Mesenchymal stem cell (in vitro differentiated cells and primary cell): ENCODE data around the gene AQP7.

Experiments used
- DNase-seq: peaks from one replicate; pipeline ENCODE4 v3.0.0-alpha.2; 2013
- H2AFZ ChIP-seq: one replicate; pipeline ENCODE4 v1.6.1; 2013; ENCODE audit warnings: low read depth, mild to moderate bottlenecking, control low read depth, inconsistent platforms, low read length, moderate library complexity
- H2AK5ac ChIP-seq: 2 replicates; pipeline ENCODE4 v1.6.1; 2013; ENCODE audit warnings: low read length, moderate library complexity, mild to moderate bottlenecking, inconsistent platforms; ENCODE audit not compliant: severe bottlenecking
- H2BK120ac ChIP-seq: one replicate; pipeline ENCODE4 v1.6.1; 2013; ENCODE audit warnings: low read depth, mild to moderate bottlenecking, inconsistent platforms, low read length, moderate library complexity
- H2BK12ac ChIP-seq, 2 experiments: one replicate each; pipeline ENCODE4 v1.6.1; 2013; ENCODE audit warnings: inconsistent platforms in 2 of 2, low read length in 2 of 2, mild to moderate bottlenecking in 2 of 2, moderate library complexity in 2 of 2, control low read depth in 1 of 2
- H2BK15ac ChIP-seq: one replicate; pipeline ENCODE4 v1.6.1; 2013; ENCODE audit warnings: mild to moderate bottlenecking, low read depth, inconsistent platforms; ENCODE audit not compliant: poor library complexity, severe bottlenecking
- H2BK5ac ChIP-seq: 2 replicates; pipeline ENCODE4 v1.6.1; 2013; ENCODE audit warnings: low read depth, mild to moderate bottlenecking, low read length, control low read depth, inconsistent platforms; ENCODE audit not compliant: poor library complexity, severe bottlenecking
- H3K14ac ChIP-seq, 2 experiments: one replicate each; pipeline ENCODE4 v1.6.1; 2013; ENCODE audit warnings: inconsistent platforms in 2 of 2, low read length in 2 of 2, control low read depth in 1 of 2, mild to moderate bottlenecking in 1 of 2, moderate library complexity in 1 of 2
- H3K18ac ChIP-seq, 2 experiments: one replicate each; pipeline ENCODE4 v1.6.1; 2013; ENCODE audit warnings: inconsistent platforms in 2 of 2, low read length in 2 of 2, control low read depth in 1 of 2, low read depth in 1 of 2, mild to moderate bottlenecking in 1 of 2
- H3K23ac ChIP-seq, 2 experiments: one replicate each; pipeline ENCODE4 v1.6.1; 2013; ENCODE audit warnings: inconsistent platforms in 2 of 2, low read length in 2 of 2, mild to moderate bottlenecking in 2 of 2, moderate library complexity in 2 of 2, control low read depth in 1 of 2
- H3K27ac ChIP-seq: 2 replicates; pipeline ENCODE4 v1.5.1; 2013; ENCODE audit warnings: mild to moderate bottlenecking, moderate library complexity, low read length, control low read depth, inconsistent platforms; ENCODE audit not compliant: poor library complexity, severe bottlenecking
- H3K27me3 ChIP-seq, 2 experiments: 2 replicates each; pipeline versions ENCODE4 v1.6.1 to v1.7.0; 2013; ENCODE audit warnings: low read length in 2 of 2, mild to moderate bottlenecking in 2 of 2, moderate library complexity in 2 of 2, control low read depth in 1 of 2, inconsistent platforms in 1 of 2; ENCODE audit not compliant: control insufficient read depth in 1 of 2, insufficient read depth in 1 of 2
- H3K36me3 ChIP-seq, 2 experiments: 2 replicates each; pipeline versions ENCODE4 v1.6.1 to v1.7.0; 2013; ENCODE audit warnings: low read length in 2 of 2, control low read depth in 1 of 2, inconsistent platforms in 1 of 2, low read depth in 1 of 2, mild to moderate bottlenecking in 1 of 2; ENCODE audit not compliant: insufficient read depth in 2 of 2, control insufficient read depth in 1 of 2
- H3K4ac ChIP-seq, 2 experiments: one replicate each; pipeline ENCODE4 v1.6.1; 2013; ENCODE audit warnings: inconsistent platforms in 2 of 2, low read length in 2 of 2, mild to moderate bottlenecking in 2 of 2, moderate library complexity in 2 of 2, control low read depth in 1 of 2, low read depth in 1 of 2
- H3K4me1 ChIP-seq: 2 replicates; pipeline ENCODE4 v1.6.1; 2013; ENCODE audit warnings: low read depth, low read length, control low read depth; ENCODE audit not compliant: control insufficient read depth, insufficient read depth
- H3K4me2 ChIP-seq: 2 replicates; pipeline ENCODE4 v1.6.1; 2013; ENCODE audit warnings: low read length, mild to moderate bottlenecking, inconsistent platforms; ENCODE audit not compliant: poor library complexity, severe bottlenecking
- H3K4me3 ChIP-seq, 2 experiments: 2 replicates each; pipeline versions ENCODE4 v1.5.1 to v1.7.0; 2013; ENCODE audit warnings: low read length in 2 of 2, mild to moderate bottlenecking in 2 of 2, control low read depth in 1 of 2, low read depth in 1 of 2; ENCODE audit not compliant: insufficient read depth in 1 of 2
- H3K79me1 ChIP-seq: replicated peaks from 2 replicates; pipeline ENCODE4 v1.6.1; 2013; ENCODE audit warnings: mild to moderate bottlenecking, control low read depth, low read length, inconsistent platforms; ENCODE audit not compliant: poor library complexity, severe bottlenecking
- H3K9ac ChIP-seq: 2 replicates; pipeline ENCODE4 v1.7.0; 2013; ENCODE audit warnings: mild to moderate bottlenecking, low read length, moderate library complexity
- H3K9me3 ChIP-seq: 2 replicates; pipeline ENCODE4 v1.7.0; 2013; ENCODE audit warnings: mild to moderate bottlenecking, low read length; ENCODE audit not compliant: control insufficient read depth
- H4K8ac ChIP-seq: one replicate; pipeline ENCODE4 v1.6.1; 2013; ENCODE audit warnings: inconsistent platforms, mild to moderate bottlenecking, low read length, moderate library complexity
- H4K91ac ChIP-seq: one replicate; pipeline ENCODE4 v1.6.1; 2013; ENCODE audit warnings: mild to moderate bottlenecking, low read length, inconsistent platforms
- WGBS: methylation state at CpG from one replicate; pipeline ENCODE4 v1.1.7; 2013; ENCODE audit warnings: mixed read lengths; 5-methylcytosine and 5-hydroxymethylcytosine counted together

AQP7 gene

DNA sequence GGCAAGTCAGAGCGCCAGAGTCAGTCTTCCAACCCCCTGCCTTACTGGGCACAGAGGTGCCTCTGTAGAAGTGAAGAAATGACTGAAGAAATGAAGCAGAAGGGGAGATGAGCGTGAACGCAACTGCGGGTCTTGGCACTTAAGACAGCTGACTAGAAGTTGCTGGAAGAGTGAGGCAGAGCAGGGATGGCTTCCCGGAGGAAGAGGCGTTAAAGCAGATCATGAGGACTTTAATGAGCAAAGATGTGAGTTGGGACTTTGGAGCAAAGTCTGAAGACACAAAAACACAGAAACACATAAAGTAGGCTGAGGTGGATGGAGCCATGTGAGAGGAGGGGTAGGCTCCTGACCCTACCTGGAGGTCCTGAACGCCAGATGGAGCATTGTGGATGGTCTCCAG, 37.8 kb upstream of the AQP7 start:
- Histone ChIP-seq H2BK5ac (no peak overlapping the region), H2AK5ac (no peak overlapping the region), H3K4me1 (peaks cover 5% of the 10 kb centered on the region), H2BK15ac (no peak overlapping the region), H3K14ac (no peak overlapping the region), H2AFZ (no peak overlapping the region), H3K18ac (no peak overlapping the region), H3K27me3 (peaks cover 39 to 48% of the 10 kb centered on the region in 2 experiments), H3K9me3 (no peaks in the 10 kb centered on the region), H2BK12ac (no peak overlapping the region), H3K4me3 (no peak overlapping the region), H3K79me1 (no peaks in the 10 kb centered on the region), H3K4ac (no peak overlapping the region), H3K23ac (no peak overlapping the region), H2BK120ac (no peak overlapping the region), H3K36me3 (no peaks in the 10 kb centered on the region), H3K4me2 (no peak overlapping the region), H4K91ac (no peak overlapping the region), H3K27ac (no peak overlapping the region), H3K9ac (no peak overlapping the region), H4K8ac (no peak overlapping the region)
- 93% methylated on average over 7 of the region's 7 CpGs for WGBS
- DNase-seq = no peak

DNA sequence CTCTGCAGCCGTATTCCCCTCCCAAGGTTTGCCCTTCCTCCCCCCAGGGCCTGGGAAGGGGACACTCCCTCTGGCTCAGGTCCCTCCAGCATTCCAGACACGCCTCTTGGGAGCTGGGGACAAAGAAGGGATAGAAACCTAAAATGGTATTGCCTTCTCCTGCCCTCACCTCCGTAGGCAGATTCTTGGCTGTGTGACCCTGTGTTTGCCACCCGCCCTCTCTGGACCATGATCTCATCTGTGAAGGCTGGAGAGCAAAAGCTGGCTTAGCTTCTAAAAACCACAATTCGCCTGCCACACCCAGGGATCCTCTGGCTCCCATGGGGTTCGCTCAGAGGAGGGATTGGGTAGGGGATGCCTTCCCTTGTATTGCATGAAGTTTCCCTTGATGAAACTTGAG, 37.4 kb upstream of the AQP7 start:
- Histone ChIP-seq H2AK5ac (no peak overlapping the region), H3K36me3 (no peaks in the 10 kb centered on the region), H3K4ac (no peak overlapping the region), H2BK120ac (no peak overlapping the region), H3K23ac (no peak overlapping the region), H3K27ac (no peak overlapping the region), H3K14ac (no peak overlapping the region), H3K9me3 (no peaks in the 10 kb centered on the region), H2AFZ (no peak overlapping the region), H2BK15ac (no peak overlapping the region), H3K9ac (no peak overlapping the region), H4K91ac (no peak overlapping the region), H2BK5ac (no peak overlapping the region), H3K4me3 (no peak overlapping the region), H3K4me2 (no peak overlapping the region), H3K18ac (no peak overlapping the region), H3K4me1 (peaks cover 6% of the 10 kb centered on the region), H3K79me1 (no peaks in the 10 kb centered on the region), H4K8ac (no peak overlapping the region), H2BK12ac (no peak overlapping the region), H3K27me3 (peaks cover 44 to 52% of the 10 kb centered on the region in 2 experiments)
- 79% methylated on average over 6 of the region's 6 CpGs for WGBS
- DNase-seq = no peak

DNA sequence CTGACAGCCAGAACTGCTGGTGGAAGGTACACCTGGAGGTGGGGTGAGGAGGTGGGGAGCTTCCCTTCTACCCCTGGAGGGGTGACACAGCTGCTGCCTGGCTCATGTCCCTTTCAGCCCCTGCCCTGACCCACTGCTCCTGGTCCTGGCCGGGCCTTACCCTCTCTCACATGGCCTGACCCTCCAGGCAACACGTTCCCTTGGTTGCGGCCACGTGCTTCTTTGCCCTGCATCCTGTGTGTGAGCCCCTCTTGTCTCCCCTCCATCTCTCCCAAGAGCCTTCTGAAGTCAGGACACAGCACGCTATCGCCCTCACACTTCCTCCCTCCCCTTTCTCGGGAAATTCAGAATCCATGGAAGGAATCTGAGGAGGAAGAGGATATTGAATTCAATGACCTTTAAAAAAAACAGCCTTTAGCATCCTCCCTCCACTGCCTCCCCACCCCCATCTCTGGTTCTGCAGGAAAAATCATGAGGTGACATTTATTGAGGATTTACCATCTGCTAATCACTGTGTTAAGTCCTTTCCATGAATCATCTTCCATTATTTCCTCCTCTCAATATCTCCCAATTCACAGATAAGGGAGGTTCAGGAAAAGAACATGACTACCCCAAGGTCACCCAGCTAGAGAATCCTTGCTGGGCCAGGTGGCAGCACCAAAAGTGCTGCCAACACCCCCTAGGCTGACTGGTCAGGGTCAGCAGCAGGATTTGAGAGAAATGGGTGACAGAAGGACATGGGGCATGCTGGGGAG, 36.7 kb upstream of the AQP7 start:
- Histone ChIP-seq H2BK120ac (no peak overlapping the region), H3K4ac (no peak overlapping the region), H2BK12ac (no peak overlapping the region), H3K4me3 (peak overlapping the region in 1 of 2 experiments; percentile 9), H2AK5ac (no peak overlapping the region), H3K36me3 (no peaks in the 10 kb centered on the region), H3K27ac (no peak overlapping the region), H3K14ac (no peak overlapping the region), H2AFZ (no peak overlapping the region), H2BK5ac (no peak overlapping the region), H3K27me3 (peaks cover 50 to 59% of the 10 kb centered on the region in 2 experiments), H3K9me3 (no peaks in the 10 kb centered on the region), H2BK15ac (no peak overlapping the region), H4K91ac (no peak overlapping the region), H3K4me1 (peaks cover 8% of the 10 kb centered on the region), H3K18ac (no peak overlapping the region), H3K23ac (no peak overlapping the region), H3K79me1 (no peaks in the 10 kb centered on the region), H3K4me2 (no peak overlapping the region), H4K8ac (no peak overlapping the region), H3K9ac (no peak overlapping the region)
- no peak for DNase-seq
- 70% methylated on average over 4 of the region's 7 CpGs for WGBS

DNA sequence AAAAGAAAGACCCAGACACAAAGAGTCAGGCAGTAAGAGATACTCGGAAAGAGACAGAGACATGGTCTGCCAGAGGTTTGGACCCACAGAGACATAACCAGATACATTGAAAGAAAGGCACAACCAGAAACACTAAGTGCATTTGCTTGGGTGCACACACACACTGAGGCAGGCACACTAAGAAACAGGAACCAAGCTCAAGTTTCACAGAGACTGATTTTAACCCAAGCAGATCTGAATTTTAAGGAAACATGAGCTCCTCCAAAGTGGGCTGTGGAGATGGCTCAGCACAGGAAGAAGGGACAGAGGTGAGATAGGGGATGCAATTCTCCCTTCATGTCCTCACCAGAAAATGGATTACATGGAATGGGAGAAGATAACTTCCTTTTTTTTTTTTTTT, 35.5 kb upstream of the AQP7 start:
- H3K14ac ChIP-seq = no peak overlapping the region
- no peak overlapping the region for H3K27ac ChIP-seq
- no peaks in the 10 kb centered on the region for H3K36me3 ChIP-seq
- no peak overlapping the region for H3K4me2 ChIP-seq
- no peak overlapping the region for H3K9ac ChIP-seq
- no peak for DNase-seq
- H3K27me3 ChIP-seq = peaks cover 52 to 60% of the 10 kb centered on the region in 2 experiments
- H2AFZ ChIP-seq = no peak overlapping the region
- H4K8ac ChIP-seq = no peak overlapping the region
- no peak overlapping the region for H4K91ac ChIP-seq
- WGBS = 83% methylated on average over 1 of the region's 1 CpG
- H2BK5ac ChIP-seq = no peak overlapping the region
- no peak overlapping the region for H3K4ac ChIP-seq
- no peaks in the 10 kb centered on the region for H3K9me3 ChIP-seq
- peaks cover 5% of the 10 kb centered on the region for H3K4me1 ChIP-seq
- H3K4me3 ChIP-seq = no peak overlapping the region
- H2BK15ac ChIP-seq = no peak overlapping the region
- H3K18ac ChIP-seq = no peak overlapping the region
- H2AK5ac ChIP-seq = no peak overlapping the region
- H3K23ac ChIP-seq = no peak overlapping the region
- H2BK120ac ChIP-seq = no peak overlapping the region
- H3K79me1 ChIP-seq = no peaks in the 10 kb centered on the region
- no peak overlapping the region for H2BK12ac ChIP-seq
